Erythroblast (primary cell): Measurements from ENCODE around the gene RPL21.

Source experiments
- GATA1 ChIP-seq: IDR thresholded peaks from 2 replicates; pipeline ENCODE4 v1.6.1; 2011; ENCODE audit warnings: low read depth, mild to moderate bottlenecking, control low read depth, low read length, moderate library complexity
- POLR2A ChIP-seq: IDR thresholded peaks from 2 replicates; pipeline ENCODE4 v1.6.1; 2011; ENCODE audit warnings: mild to moderate bottlenecking, low read length

GRCh38 chr13:27276188-27276587, 24.8 kb downstream of the RPL21 start:
- TF ChIP-seq POLR2A (no peak), GATA1 (no peak)
